HCT116 (cell line): ENCODE data around the gene COQ10A. TPM values are rescaled to one million over a fixed set of nuclear protein-coding genes. Genes with fewer than 3 reads are reported as not detected.
A peak's percentile ranks its signal among the peaks of the same experiment; 100 is the strongest.

ENCODE experiments used
- ATAC-seq: fragments of 200-7000 bp; cut with Tn5 transposase; 2 replicates; pipeline ENCODE4 v1.9.1; 2020; ENCODE audit warnings: mild to moderate bottlenecking, moderate library complexity
- BruUV-seq: library from RNA; stranded (reverse); fragments of 400-500 nt; replicated peaks from 2 replicates; lab custom pipeline; 2021; lab: Mats Ljungman, UMichigan
- CTCF ChIA-PET: fragments of 300-600 bp; sonication (Branson Sonifier 250); formaldehyde crosslinking; loops from one replicate; lab custom pipeline; 2021; ENCODE audit warnings: antibody characterized with exemption; lab: Charles Lee
- POLR2A ChIA-PET: fragments of 300-600, 350-600 bp; sonication (Branson Sonifier 250); formaldehyde crosslinking; loops from one replicate; lab custom pipeline; 2021; ENCODE audit warnings: antibody characterized with exemption; lab: Charles Lee
- RAD21 ChIA-PET, 2 experiments: fragments of 300-600 bp; sonication (Branson Sonifier 250); formaldehyde crosslinking; loops; one replicate each; lab custom pipeline; 2023; ENCODE audit warnings: low total read pairs in 2 of 2; ENCODE audit not compliant: uncharacterized antibody in 2 of 2, unreplicated experiment in 2 of 2, low non-redundant PET in 1 of 2; lab: Charles Lee
- DNase-seq: peaks from one replicate; pipeline ENCODE4 v3.0.0-alpha.2; 2010; ENCODE audit warnings: low read depth, low spot score
- H2AFZ ChIP-seq: fragments of 200-600 bp; shearing (Covaris generic), sonication (generic); 2 replicates; pipeline ENCODE4 v1.6.1; 2017; ENCODE audit warnings: low read depth, mixed run types, mixed read lengths, antibody characterized with exemption, low read length; ENCODE audit not compliant: poor library complexity, severe bottlenecking
- H3K27ac ChIP-seq: 2 replicates; pipeline ENCODE4 v1.5.1; 2012; ENCODE audit warnings: low read depth, low read length
- H3K27me3 ChIP-seq: fragments of 200-600 bp; sonication (generic); 2 replicates; pipeline ENCODE4 v1.6.1; 2016; ENCODE audit warnings: mixed run types, low read length, mixed read lengths; ENCODE audit not compliant: insufficient read depth
- H3K36me3 ChIP-seq, 2 experiments: fragments of 200-500 bp in 1 of 2; fragments of 200-600 bp in 1 of 2; sonication (Bioruptor generic) in 1 of 2; sonication (generic) in 1 of 2; 2 replicates each; pipeline versions ENCODE4 v1.5.1 to v1.6.1; 2014 to 2016; ENCODE audit warnings: low read length in 2 of 2, inconsistent platforms in 1 of 2, mixed read lengths in 1 of 2, mixed run types in 1 of 2; ENCODE audit not compliant: insufficient read depth in 2 of 2, control insufficient read depth in 1 of 2
- H3K4me1 ChIP-seq, 2 experiments: fragments of 200-600 bp in 1 of 2; sonication (generic) in 1 of 2; 2 replicates each; pipeline versions ENCODE4 v1.5.1 to v1.6.1; 2012 to 2017; ENCODE audit warnings: low read length in 2 of 2, inconsistent platforms in 1 of 2, mild to moderate bottlenecking in 1 of 2, mixed read lengths in 1 of 2, mixed run types in 1 of 2, moderate library complexity in 1 of 2; ENCODE audit not compliant: insufficient read depth in 2 of 2, control insufficient read depth in 1 of 2
- H3K4me2 ChIP-seq: fragments of 200-600 bp; sonication (generic); 2 replicates; pipeline ENCODE4 v1.6.1; 2017; ENCODE audit warnings: mixed run types, low read length, mixed read lengths
- H3K4me3 ChIP-seq, 2 experiments: fragments of 200-600 bp in 1 of 2; sonication (generic) in 1 of 2; replicated peaks in 1 of 2; 2 replicates each; pipeline ENCODE4 v1.5.1; 2011 to 2016; ENCODE audit warnings: low read length in 2 of 2, control low read depth in 1 of 2, low read depth in 1 of 2, mild to moderate bottlenecking in 1 of 2, mixed read lengths in 1 of 2, mixed run types in 1 of 2
- H3K79me2 ChIP-seq: fragments of 200-600 bp; sonication (generic); 2 replicates; pipeline ENCODE4 v1.6.1; 2017; ENCODE audit warnings: mild to moderate bottlenecking, mixed run types, low read length, moderate library complexity, mixed read lengths; ENCODE audit not compliant: insufficient read depth
- H3K9ac ChIP-seq: fragments of 200-600 bp; sonication (generic); 2 replicates; pipeline ENCODE4 v1.6.1; 2016; ENCODE audit warnings: low read length, mixed read lengths
- H3K9me2 ChIP-seq: fragments of 200-600 bp; sonication (generic), shearing (Covaris generic); 2 replicates; pipeline ENCODE4 v1.6.1; 2017; ENCODE audit warnings: mixed run types, mild to moderate bottlenecking, moderate library complexity; ENCODE audit not compliant: insufficient read depth
- H3K9me3 ChIP-seq, 2 experiments: fragments of 200-500 bp in 1 of 2; fragments of 200-600 bp in 1 of 2; sonication (Bioruptor generic) in 1 of 2; sonication (generic) in 1 of 2; 2 replicates each; pipeline ENCODE4 v1.6.1; 2014 to 2017; ENCODE audit warnings: low read length in 2 of 2, mixed read lengths in 2 of 2, inconsistent platforms in 1 of 2, low read depth in 1 of 2, mild to moderate bottlenecking in 1 of 2, mixed run types in 1 of 2, moderate library complexity in 1 of 2; ENCODE audit not compliant: control insufficient read depth in 1 of 2, insufficient read depth in 1 of 2
- H4K20me1 ChIP-seq: fragments of 200-600 bp; sonication (generic), shearing (Covaris generic); 2 replicates; pipeline ENCODE4 v1.6.1; 2017; ENCODE audit warnings: mixed run types, mild to moderate bottlenecking, moderate library complexity; ENCODE audit not compliant: insufficient read depth
- POLR2A ChIP-seq: IDR thresholded peaks from 2 replicates; pipeline ENCODE4 v1.7.0; 2011; ENCODE audit warnings: borderline replicate concordance; ENCODE audit not compliant: insufficient read depth, insufficient read length; ENCODE audit errors: extremely low read depth
- intact Hi-C: fragments of 100-400 bp; cut with micrococcal nuclease; formaldehyde crosslinking; loops from 2 replicates; pipeline ENCODE4 v1.10.0; 2022
- total RNA-seq: library from RNA; stranded (reverse); gene quantifications from one replicate; pipeline ENCODE4 v1.2.1, GENCODE V29; 2021; ENCODE audit not compliant: unreplicated experiment
- TF ChIP-seq, protein P1 (sequence below), 3 experiments: fragments of 200-600 bp in 1 of 3; sonication (generic) in 1 of 3; IDR thresholded peaks in 2 of 3; conservative IDR thresholded peaks in 1 of 3; 2 replicates each; pipeline ENCODE4 v1.5.1; 2012 to 2017; ENCODE audit warnings: low read depth in 2 of 3, low read length in 2 of 3, antibody characterized with exemption in 1 of 3, borderline replicate concordance in 1 of 3, control low read depth in 1 of 3, mild to moderate bottlenecking in 1 of 3, mixed read lengths in 1 of 3, mixed run types in 1 of 3, moderate library complexity in 1 of 3; ENCODE audit not compliant: insufficient read depth in 1 of 3
- TF ChIP-seq, protein P2 (sequence below): IDR thresholded peaks from 2 replicates; pipeline ENCODE4 v1.6.1; 2012; ENCODE audit warnings: low read depth

COQ10A gene
- total RNA-seq, 1 experiment from 2014 or later = 11.7 TPM

DNA sequence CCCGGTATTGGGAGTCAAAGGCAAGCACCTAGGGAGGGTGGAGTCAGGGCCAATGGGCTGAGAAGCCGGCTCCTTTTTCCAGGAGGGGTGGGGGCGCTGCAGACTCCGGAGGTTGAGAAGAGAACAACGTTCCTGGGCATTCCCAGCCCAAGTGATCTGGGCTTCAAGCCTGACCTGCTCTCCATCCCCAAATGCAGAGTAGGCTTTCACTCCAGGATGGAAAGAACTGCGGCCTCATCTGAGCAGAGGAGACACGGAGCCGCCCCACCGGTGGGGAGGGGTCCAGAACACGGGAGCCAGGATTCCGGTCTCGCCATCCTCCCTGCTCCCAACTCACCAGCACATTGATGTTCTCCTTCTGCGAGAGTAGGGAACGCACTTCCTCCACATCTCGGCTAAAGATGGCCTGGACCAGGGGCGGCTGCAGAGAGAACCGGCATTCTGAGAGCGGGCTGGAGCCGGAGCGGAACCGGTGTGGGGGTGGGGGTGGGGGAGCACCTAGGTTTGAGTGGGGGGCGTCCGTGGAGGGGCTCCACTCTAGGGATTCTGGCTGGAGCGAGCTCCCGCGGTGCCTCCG lies 9.2 kb upstream of the COQ10A start:
- Histone ChIP-seq H3K79me2 (peaks cover 30% of the 10 kb centered on the region), H3K9me3 (no peaks in the 10 kb centered on the region), H3K27me3 (no peaks in the 10 kb centered on the region), H3K4me3 (peak overlapping the region; percentile 71 to 89), H3K27ac (peak overlapping the region; percentile 82), H3K9me2 (no peaks in the 10 kb centered on the region), H3K4me1 (peaks cover 26 to 48% of the 10 kb centered on the region in 2 experiments), H2AFZ (no peak overlapping the region), H3K9ac (peak overlapping the region; percentile 89), H4K20me1 (no peaks in the 10 kb centered on the region), H3K4me2 (peak overlapping the region; percentile 97), H3K36me3 (peaks cover 26 to 43% of the 10 kb centered on the region in 2 experiments)
- CTCF ChIA-PET = interaction anchor here (1.7 kb wide), 2 partner anchors 9 to 68 kb away, joined by 8 to 11 read pairs; partner anchors contain the start of genes COQ10A and SMARCC2
- intact Hi-C loops = loop anchor here (1.0 to 5.0 kb wide), 2 partner anchors 35 to 64 kb away; partner anchors contain the start of genes NABP2 and RNF41
- peak; percentile 58 for ATAC-seq
- no TSS peak for BruUV-seq
- DNase-seq = no peak
- POLR2A ChIA-PET = interaction anchor here (0.6 kb wide), 1 partner anchor 36 kb away, joined by 3 read pairs; the partner anchor contains the start of gene RNF41
- RAD21 ChIA-PET = interaction anchor here in 1 of 2 experiments (0.6 kb wide), 1 partner anchor 100 kb away, joined by 3 read pairs; no protein-coding TSS in a partner anchor
- TF ChIP-seq, protein P1, sequence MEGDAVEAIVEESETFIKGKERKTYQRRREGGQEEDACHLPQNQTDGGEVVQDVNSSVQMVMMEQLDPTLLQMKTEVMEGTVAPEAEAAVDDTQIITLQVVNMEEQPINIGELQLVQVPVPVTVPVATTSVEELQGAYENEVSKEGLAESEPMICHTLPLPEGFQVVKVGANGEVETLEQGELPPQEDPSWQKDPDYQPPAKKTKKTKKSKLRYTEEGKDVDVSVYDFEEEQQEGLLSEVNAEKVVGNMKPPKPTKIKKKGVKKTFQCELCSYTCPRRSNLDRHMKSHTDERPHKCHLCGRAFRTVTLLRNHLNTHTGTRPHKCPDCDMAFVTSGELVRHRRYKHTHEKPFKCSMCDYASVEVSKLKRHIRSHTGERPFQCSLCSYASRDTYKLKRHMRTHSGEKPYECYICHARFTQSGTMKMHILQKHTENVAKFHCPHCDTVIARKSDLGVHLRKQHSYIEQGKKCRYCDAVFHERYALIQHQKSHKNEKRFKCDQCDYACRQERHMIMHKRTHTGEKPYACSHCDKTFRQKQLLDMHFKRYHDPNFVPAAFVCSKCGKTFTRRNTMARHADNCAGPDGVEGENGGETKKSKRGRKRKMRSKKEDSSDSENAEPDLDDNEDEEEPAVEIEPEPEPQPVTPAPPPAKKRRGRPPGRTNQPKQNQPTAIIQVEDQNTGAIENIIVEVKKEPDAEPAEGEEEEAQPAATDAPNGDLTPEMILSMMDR (IDR thresholded peaks at IDR 0.05 in 2 of 3, conservative IDR thresholded peaks at IDR 0.05 in 1 of 3; ENCODE audit: borderline replicate concordance in 1 of 3, insufficient read depth in 1 of 3, low read depth in 2 of 3, low read length in 2 of 3) = peak in 2 of 3 experiments; percentile 3 to 28; a peak in 2 of 6 replicates
- peak; percentile 16 for TF ChIP-seq POLR2A
- TF ChIP-seq, protein P2, sequence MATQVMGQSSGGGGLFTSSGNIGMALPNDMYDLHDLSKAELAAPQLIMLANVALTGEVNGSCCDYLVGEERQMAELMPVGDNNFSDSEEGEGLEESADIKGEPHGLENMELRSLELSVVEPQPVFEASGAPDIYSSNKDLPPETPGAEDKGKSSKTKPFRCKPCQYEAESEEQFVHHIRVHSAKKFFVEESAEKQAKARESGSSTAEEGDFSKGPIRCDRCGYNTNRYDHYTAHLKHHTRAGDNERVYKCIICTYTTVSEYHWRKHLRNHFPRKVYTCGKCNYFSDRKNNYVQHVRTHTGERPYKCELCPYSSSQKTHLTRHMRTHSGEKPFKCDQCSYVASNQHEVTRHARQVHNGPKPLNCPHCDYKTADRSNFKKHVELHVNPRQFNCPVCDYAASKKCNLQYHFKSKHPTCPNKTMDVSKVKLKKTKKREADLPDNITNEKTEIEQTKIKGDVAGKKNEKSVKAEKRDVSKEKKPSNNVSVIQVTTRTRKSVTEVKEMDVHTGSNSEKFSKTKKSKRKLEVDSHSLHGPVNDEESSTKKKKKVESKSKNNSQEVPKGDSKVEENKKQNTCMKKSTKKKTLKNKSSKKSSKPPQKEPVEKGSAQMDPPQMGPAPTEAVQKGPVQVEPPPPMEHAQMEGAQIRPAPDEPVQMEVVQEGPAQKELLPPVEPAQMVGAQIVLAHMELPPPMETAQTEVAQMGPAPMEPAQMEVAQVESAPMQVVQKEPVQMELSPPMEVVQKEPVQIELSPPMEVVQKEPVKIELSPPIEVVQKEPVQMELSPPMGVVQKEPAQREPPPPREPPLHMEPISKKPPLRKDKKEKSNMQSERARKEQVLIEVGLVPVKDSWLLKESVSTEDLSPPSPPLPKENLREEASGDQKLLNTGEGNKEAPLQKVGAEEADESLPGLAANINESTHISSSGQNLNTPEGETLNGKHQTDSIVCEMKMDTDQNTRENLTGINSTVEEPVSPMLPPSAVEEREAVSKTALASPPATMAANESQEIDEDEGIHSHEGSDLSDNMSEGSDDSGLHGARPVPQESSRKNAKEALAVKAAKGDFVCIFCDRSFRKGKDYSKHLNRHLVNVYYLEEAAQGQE = no peak
